ENCODE results near the gene SLC9C1. TPM values are rescaled to one million over a fixed set of nuclear protein-coding genes. Genes with fewer than 3 reads are reported as not detected.

SLC9C1 gene
- total RNA-seq, 1 donor from 2014 or later = 1.0 TPM

DNA sequence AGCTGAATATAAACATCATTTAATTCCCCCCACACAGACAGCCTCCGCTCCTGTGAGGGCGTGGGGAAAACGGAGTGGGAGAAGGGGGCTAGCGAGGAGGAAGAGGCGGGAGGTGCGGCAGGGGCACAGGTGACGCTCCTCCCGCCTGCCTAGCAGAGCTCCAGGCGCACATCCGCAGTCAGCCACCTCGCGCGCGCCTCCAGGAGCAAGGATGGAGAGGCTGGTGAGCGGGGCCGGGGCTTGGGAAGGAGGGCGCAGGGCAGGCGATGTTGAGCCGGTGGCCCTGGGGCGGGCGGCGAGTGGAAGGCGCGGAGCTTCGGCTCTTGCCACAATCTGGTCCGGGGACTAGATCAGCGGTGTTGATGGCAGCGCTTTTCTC is 39.0 kb upstream of the SLC9C1 start, which contains the start of gene CD200:
TSS of gene CD200 (plus strand) at position 155 of the 379 bp plus-strand sequence. CDS start at position 212, 57 bp downstream.
- peak within 1 kb of the TSS; percentile 67 for H3K27ac ChIP-seq (ENCODE audit: low read depth, low read length)
- peak within 1 kb of the TSS; percentile 58 to 73 (median 63) for H3K9ac ChIP-seq (ENCODE audit: low read depth in 1 of 3, low read length in 3 of 3)
- H3K4me3 ChIP-seq (ENCODE audit: low read length in 3 of 3) = peak within 1 kb of the TSS; percentile 60 to 68 (median 68)
- H3K4me1 ChIP-seq (ENCODE audit: control insufficient read depth in 3 of 3, insufficient read depth in 3 of 3, low read length in 3 of 3) = peaks cover 0 to 4% (median 0%) of the 10 kb centered on the region in 3 donors
- peaks cover 0 to 7% (median 0%) of the 10 kb centered on the region in 3 donors for H3K27me3 ChIP-seq (ENCODE audit: control insufficient read depth in 3 of 3, insufficient read depth in 3 of 3, low read length in 3 of 3)
- H3K36me3 ChIP-seq (ENCODE audit: control insufficient read depth in 3 of 3, insufficient read depth in 3 of 3, low read length in 3 of 3) = no peaks in the 10 kb centered on the region
- no peaks in the 10 kb centered on the region for H3K9me3 ChIP-seq (ENCODE audit: control insufficient read depth in 3 of 3, low read length in 3 of 3)

DNA sequence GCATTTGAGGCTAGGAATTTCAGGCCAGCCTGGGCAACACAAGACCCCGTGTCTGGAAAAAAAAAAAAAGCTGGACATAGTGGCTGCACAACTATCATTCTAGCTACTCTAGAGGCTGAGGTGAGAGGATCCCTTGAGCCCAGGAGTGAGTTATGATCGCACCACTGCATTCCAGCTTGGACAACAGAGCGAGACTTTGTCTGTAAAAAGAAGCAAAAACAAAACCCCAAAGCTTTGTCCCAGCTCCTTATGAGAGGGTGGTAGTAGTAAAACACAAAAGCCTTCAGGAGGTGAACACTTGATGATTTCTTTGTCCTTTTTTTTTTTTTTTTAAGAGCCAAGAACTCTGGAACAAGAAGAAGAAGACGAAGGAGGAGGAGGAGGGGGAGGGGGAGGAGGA is 37.8 kb upstream of the SLC9C1 start:
- H3K4me1 ChIP-seq (ENCODE audit: control insufficient read depth in 3 of 3, insufficient read depth in 3 of 3, low read length in 3 of 3) = peaks cover 0 to 4% (median 0%) of the 10 kb centered on the region in 3 donors
- no peak overlapping the region for H3K27ac ChIP-seq (ENCODE audit: low read depth, low read length)
- H3K9me3 ChIP-seq (ENCODE audit: control insufficient read depth in 3 of 3, low read length in 3 of 3) = no peaks in the 10 kb centered on the region
- H3K36me3 ChIP-seq (ENCODE audit: control insufficient read depth in 3 of 3, insufficient read depth in 3 of 3, low read length in 3 of 3) = no peaks in the 10 kb centered on the region
- peaks cover 0 to 7% (median 0%) of the 10 kb centered on the region in 3 donors for H3K27me3 ChIP-seq (ENCODE audit: control insufficient read depth in 3 of 3, insufficient read depth in 3 of 3, low read length in 3 of 3)
- H3K9ac ChIP-seq (ENCODE audit: low read depth in 1 of 3, low read length in 3 of 3) = no peak overlapping the region
- H3K4me3 ChIP-seq (ENCODE audit: low read length in 3 of 3) = no peak overlapping the region

DNA sequence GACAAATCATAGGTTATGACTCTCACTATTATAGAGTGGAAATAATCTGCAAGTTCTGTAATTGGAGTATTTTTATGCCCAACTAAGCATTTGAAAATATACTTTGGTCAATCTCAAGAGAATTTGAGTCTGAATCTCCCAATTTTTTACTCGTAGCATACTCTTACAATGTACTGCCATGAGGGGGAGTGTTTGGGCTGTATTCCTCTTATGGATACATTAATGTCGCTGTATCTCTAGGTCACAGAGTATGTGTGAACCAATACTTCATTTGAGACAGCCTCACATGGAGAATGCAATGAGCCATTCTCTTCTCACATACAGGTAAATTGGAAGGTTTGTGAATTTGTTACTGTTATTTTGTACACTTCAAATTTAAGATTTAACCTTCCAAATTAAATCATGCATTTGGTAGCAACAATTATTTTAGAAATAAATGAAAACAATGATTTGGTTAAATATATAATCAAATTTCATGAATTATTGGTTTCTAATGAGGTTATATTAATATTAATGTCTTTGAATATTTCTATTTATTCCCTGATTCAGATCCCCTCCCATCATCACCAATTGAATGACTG is 33.4 kb upstream of the SLC9C1 start:
- Histone ChIP-seq H3K4me3 (ENCODE audit: low read length in 3 of 3) (no peak overlapping the region), H3K9ac (ENCODE audit: low read depth in 1 of 3, low read length in 3 of 3) (no peak overlapping the region), H3K9me3 (ENCODE audit: control insufficient read depth in 3 of 3, low read length in 3 of 3) (no peaks in the 10 kb centered on the region), H3K36me3 (ENCODE audit: control insufficient read depth in 3 of 3, insufficient read depth in 3 of 3, low read length in 3 of 3) (no peaks in the 10 kb centered on the region), H3K4me1 (ENCODE audit: control insufficient read depth in 3 of 3, insufficient read depth in 3 of 3, low read length in 3 of 3) (no peaks in the 10 kb centered on the region), H3K27ac (ENCODE audit: low read depth, low read length) (no peak overlapping the region), H3K27me3 (ENCODE audit: control insufficient read depth in 3 of 3, insufficient read depth in 3 of 3, low read length in 3 of 3) (peaks cover 0 to 12% (median 0%) of the 10 kb centered on the region in 3 donors)

DNA sequence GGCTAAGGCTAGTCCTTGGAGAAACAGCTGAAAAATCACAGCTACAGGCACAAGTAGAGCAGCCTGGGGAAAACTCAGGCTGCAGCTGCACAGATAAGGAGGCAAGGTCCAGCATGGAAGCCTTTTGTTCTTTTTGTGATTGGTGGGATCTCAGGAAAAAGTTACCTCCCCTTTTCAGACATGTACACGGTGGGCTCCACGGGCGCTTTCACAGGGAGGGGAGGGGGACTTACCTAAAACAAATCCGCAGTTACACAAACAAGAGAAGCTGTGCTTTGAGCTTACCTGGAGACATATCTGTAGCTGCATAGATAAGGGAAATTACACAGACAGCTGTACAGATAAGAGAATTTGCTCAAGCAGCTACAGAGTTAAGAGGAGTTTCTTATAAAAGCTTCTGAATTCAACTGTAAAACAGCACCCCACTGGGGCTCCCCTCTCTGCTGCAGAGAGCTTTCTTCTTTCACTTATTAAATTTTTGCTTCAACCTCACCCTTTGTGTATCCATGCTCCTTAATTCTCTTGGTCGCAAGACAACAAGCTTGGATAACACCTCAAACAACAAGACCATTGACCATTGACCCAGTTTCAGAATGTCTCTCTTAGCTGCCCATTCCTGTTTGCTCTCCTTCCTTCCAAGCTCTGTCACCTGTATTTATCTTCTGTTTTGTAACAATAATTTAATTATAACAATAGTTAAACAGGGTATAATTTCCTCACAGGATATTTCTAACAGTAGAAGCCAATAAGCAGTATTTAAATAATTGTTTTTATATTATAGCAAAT is 28.0 kb upstream of the SLC9C1 start:
- Histone ChIP-seq H3K27ac (ENCODE audit: low read depth, low read length) (no peak overlapping the region), H3K9me3 (ENCODE audit: control insufficient read depth in 3 of 3, low read length in 3 of 3) (no peaks in the 10 kb centered on the region), H3K27me3 (ENCODE audit: control insufficient read depth in 3 of 3, insufficient read depth in 3 of 3, low read length in 3 of 3) (peaks cover 0 to 8% (median 0%) of the 10 kb centered on the region in 3 donors), H3K36me3 (ENCODE audit: control insufficient read depth in 3 of 3, insufficient read depth in 3 of 3, low read length in 3 of 3) (no peaks in the 10 kb centered on the region), H3K9ac (ENCODE audit: low read depth in 1 of 3, low read length in 3 of 3) (no peak overlapping the region), H3K4me3 (ENCODE audit: low read length in 3 of 3) (no peak overlapping the region), H3K4me1 (ENCODE audit: control insufficient read depth in 3 of 3, insufficient read depth in 3 of 3, low read length in 3 of 3) (no peaks in the 10 kb centered on the region)

DNA sequence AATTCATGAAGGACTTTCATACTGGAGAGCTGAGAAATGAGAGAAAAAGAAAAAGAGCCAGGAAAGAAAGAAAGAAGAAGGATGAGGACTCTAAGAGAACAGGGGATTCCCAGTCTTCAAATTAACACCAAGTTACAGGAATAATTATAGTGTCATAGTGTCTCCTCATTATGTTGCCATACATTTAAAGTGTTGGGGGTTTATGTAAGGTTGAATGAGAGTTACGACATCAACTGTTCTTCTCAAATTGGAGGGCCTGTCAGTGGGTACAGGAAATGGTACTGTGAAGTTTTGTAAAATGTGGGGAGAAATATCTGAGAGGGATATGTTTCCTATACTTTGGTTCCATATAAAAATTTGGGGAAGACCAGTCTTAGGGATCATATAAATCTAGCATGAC is 26.7 kb upstream of the SLC9C1 start:
- no peak overlapping the region for H3K4me3 ChIP-seq (ENCODE audit: low read length in 3 of 3)
- H3K9ac ChIP-seq (ENCODE audit: low read depth in 1 of 3, low read length in 3 of 3) = no peak overlapping the region
- H3K4me1 ChIP-seq (ENCODE audit: control insufficient read depth in 3 of 3, insufficient read depth in 3 of 3, low read length in 3 of 3) = no peaks in the 10 kb centered on the region
- H3K27me3 ChIP-seq (ENCODE audit: control insufficient read depth in 3 of 3, insufficient read depth in 3 of 3, low read length in 3 of 3) = peaks cover 0 to 8% (median 0%) of the 10 kb centered on the region in 3 donors
- no peak overlapping the region for H3K27ac ChIP-seq (ENCODE audit: low read depth, low read length)
- peaks cover 0 to 4% (median 0%) of the 10 kb centered on the region in 3 donors for H3K9me3 ChIP-seq (ENCODE audit: control insufficient read depth in 3 of 3, low read length in 3 of 3)
- H3K36me3 ChIP-seq (ENCODE audit: control insufficient read depth in 3 of 3, insufficient read depth in 3 of 3, low read length in 3 of 3) = no peaks in the 10 kb centered on the region

DNA sequence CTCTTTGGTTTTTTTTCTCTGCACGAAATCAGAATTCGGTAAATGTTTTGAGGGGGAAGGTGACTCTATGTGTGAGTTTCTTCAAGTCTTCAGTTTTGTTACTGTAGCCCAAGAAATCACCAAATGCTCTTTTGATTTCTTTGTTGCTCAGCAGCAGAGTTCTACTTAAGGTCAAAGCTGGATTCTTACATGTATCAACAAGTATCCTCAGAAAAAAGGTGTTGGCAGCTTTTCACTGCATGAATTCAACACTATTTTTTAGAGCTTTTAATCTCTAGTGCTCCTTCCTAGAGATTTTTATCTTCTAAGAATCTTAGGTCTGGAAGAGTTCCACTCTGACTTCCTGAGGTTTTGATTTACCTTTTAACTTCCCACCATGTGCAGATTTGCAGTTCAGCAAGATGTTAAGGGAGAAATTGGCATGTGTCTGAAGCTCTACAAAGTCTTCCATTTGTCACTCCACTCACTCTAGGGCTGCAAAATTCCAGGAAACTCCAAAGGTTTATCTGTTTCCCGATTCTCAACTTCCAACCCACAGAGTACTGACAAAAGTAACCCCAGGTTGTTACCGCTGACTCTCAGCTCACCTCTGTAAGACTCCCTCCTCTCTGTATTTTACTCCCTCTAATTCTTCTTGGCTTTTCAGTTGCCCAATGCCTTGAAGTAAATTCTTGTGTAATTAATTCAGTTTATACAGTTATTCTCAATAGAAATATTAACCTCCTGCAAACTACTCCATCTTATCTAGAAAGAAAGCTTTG is 25.7 kb upstream of the SLC9C1 start:
- H3K9ac ChIP-seq (ENCODE audit: low read depth in 1 of 3, low read length in 3 of 3) = no peak overlapping the region
- no peaks in the 10 kb centered on the region for H3K4me1 ChIP-seq (ENCODE audit: control insufficient read depth in 3 of 3, insufficient read depth in 3 of 3, low read length in 3 of 3)
- H3K9me3 ChIP-seq (ENCODE audit: control insufficient read depth in 3 of 3, low read length in 3 of 3) = peaks cover 0 to 4% (median 0%) of the 10 kb centered on the region in 3 donors
- peaks cover 0 to 8% (median 0%) of the 10 kb centered on the region in 3 donors for H3K27me3 ChIP-seq (ENCODE audit: control insufficient read depth in 3 of 3, insufficient read depth in 3 of 3, low read length in 3 of 3)
- H3K27ac ChIP-seq (ENCODE audit: low read depth, low read length) = no peak overlapping the region
- H3K4me3 ChIP-seq (ENCODE audit: low read length in 3 of 3) = no peak overlapping the region
- no peaks in the 10 kb centered on the region for H3K36me3 ChIP-seq (ENCODE audit: control insufficient read depth in 3 of 3, insufficient read depth in 3 of 3, low read length in 3 of 3)

DNA sequence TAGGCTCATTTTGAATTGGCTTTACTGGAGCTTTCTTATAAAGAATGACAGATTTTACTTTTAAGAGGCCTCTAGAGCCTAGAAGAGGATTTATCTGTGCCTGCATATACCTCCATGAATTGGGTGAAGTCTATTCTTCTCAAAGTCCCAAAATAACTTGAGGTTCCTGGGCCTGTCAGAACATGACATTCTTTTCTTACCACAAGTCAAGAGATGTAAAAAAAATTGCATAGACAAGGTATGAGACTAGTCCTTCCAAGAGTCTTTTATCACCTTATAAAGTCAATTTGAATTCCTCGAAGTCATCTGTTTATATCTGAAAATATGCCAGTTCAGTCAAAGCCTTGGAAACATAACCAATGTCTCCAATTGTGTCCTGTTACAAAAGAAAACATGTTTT is 21.8 kb upstream of the SLC9C1 start:
- Histone ChIP-seq H3K4me1 (ENCODE audit: control insufficient read depth in 3 of 3, insufficient read depth in 3 of 3, low read length in 3 of 3) (no peaks in the 10 kb centered on the region), H3K4me3 (ENCODE audit: low read length in 3 of 3) (no peak overlapping the region), H3K36me3 (ENCODE audit: control insufficient read depth in 3 of 3, insufficient read depth in 3 of 3, low read length in 3 of 3) (no peaks in the 10 kb centered on the region), H3K9ac (ENCODE audit: low read depth in 1 of 3, low read length in 3 of 3) (no peak overlapping the region), H3K27me3 (ENCODE audit: control insufficient read depth in 3 of 3, insufficient read depth in 3 of 3, low read length in 3 of 3) (no peaks in the 10 kb centered on the region), H3K9me3 (ENCODE audit: control insufficient read depth in 3 of 3, low read length in 3 of 3) (peaks cover 0 to 4% (median 0%) of the 10 kb centered on the region in 3 donors), H3K27ac (ENCODE audit: low read depth, low read length) (no peak overlapping the region)

DNA sequence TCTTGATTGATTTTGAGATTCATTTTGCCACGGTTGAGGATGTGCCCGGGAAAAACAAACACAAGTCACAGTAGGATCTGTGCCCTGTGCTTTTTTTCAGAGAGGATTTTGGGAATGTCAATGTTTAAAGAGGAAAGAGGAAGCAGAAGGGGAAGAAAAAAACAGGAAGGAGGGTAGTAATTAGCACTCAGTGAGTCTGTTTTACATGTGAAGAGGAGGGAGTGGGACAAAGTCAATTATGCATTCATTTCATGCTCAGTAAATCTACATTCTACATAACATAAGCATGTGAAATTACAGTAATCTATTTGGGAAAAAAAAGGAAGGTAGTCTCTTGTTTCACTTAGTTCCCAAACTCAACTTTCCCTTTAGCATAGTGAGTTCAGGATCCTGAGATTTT is 20.6 kb upstream of the SLC9C1 start:
- no peaks in the 10 kb centered on the region for H3K36me3 ChIP-seq (ENCODE audit: control insufficient read depth in 3 of 3, insufficient read depth in 3 of 3, low read length in 3 of 3)
- no peak overlapping the region for H3K9ac ChIP-seq (ENCODE audit: low read depth in 1 of 3, low read length in 3 of 3)
- H3K4me1 ChIP-seq (ENCODE audit: control insufficient read depth in 3 of 3, insufficient read depth in 3 of 3, low read length in 3 of 3) = no peaks in the 10 kb centered on the region
- H3K9me3 ChIP-seq (ENCODE audit: control insufficient read depth in 3 of 3, low read length in 3 of 3) = peaks cover 0 to 4% (median 0%) of the 10 kb centered on the region in 3 donors
- no peak overlapping the region for H3K27ac ChIP-seq (ENCODE audit: low read depth, low read length)
- H3K27me3 ChIP-seq (ENCODE audit: control insufficient read depth in 3 of 3, insufficient read depth in 3 of 3, low read length in 3 of 3) = no peaks in the 10 kb centered on the region
- H3K4me3 ChIP-seq (ENCODE audit: low read length in 3 of 3) = no peak overlapping the region

DNA sequence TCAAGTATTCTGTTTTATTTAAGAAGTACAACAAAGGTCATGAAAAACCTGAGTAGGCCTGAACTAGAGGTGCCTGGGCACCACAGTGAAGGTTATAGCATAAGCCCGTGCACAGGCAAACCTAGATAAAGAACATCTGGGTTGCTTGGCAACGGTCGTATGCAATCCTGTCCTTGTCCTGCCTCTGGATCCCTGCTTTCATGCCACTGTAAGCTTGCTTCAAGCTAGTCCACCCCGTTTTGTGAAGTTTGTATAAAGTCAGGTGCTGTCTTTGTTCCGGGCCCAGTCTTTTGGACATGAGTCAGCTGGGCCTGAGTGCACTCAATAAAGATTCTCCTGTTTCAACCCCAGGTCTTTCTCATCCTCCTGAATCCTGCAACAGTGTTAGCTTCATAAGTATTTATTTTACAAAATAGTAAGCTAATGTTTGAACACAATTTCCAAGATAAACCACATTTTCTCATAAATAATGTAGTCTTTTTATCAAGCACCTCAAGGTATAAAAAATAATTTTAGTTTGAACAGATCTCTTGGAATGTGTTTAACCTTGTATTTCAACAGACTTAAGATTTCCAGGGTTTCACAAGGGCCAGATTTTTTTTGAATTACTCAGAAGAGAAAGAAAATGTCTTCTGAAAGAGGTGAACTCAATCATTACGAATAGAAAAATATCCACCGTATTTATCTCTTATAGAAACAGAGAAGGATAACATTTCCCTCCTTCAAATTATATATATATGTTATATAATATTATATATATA is 14.3 kb upstream of the SLC9C1 start:
- H3K4me1 ChIP-seq (ENCODE audit: control insufficient read depth in 3 of 3, insufficient read depth in 3 of 3, low read length in 3 of 3) = peaks cover 5 to 13% (median 11%) of the 10 kb centered on the region in 3 donors
- H3K4me3 ChIP-seq (ENCODE audit: low read length in 3 of 3) = no peak overlapping the region
- H3K9me3 ChIP-seq (ENCODE audit: control insufficient read depth in 3 of 3, low read length in 3 of 3) = no peaks in the 10 kb centered on the region
- H3K9ac ChIP-seq (ENCODE audit: low read depth in 1 of 3, low read length in 3 of 3) = no peak overlapping the region
- H3K36me3 ChIP-seq (ENCODE audit: control insufficient read depth in 3 of 3, insufficient read depth in 3 of 3, low read length in 3 of 3) = no peaks in the 10 kb centered on the region
- H3K27me3 ChIP-seq (ENCODE audit: control insufficient read depth in 3 of 3, insufficient read depth in 3 of 3, low read length in 3 of 3) = no peaks in the 10 kb centered on the region
- H3K27ac ChIP-seq (ENCODE audit: low read depth, low read length) = no peak overlapping the region

Measured in skeletal muscle tissue (tissue), 4 donors.